Measurements from ENCODE around the gene FOXP2.

FOXP2 gene

GRCh38 chr7:114415064-114415989 lies 712 bp downstream of the FOXP2 start:
- Mint-ChIP-seq H3K27me3 (no peaks in the 10 kb centered on the region), H3K27ac (no peak overlapping the region), H3K4me3 (no peak overlapping the region), H3K9me3 (no peaks in the 10 kb centered on the region), H3K36me3 (ENCODE audit: low read depth) (no peaks in the 10 kb centered on the region), H3K4me1 (ENCODE audit: low read depth) (no peaks in the 10 kb centered on the region)
- no peak for DNase-seq

- Mint-ChIP-seq H3K4me1 (ENCODE audit: low read depth) (no peaks in the 10 kb centered on the region), H3K9me3 (no peaks in the 10 kb centered on the region), H3K4me3 (no peak overlapping the region), H3K27me3 (no peaks in the 10 kb centered on the region), H3K36me3 (ENCODE audit: low read depth) (no peaks in the 10 kb centered on the region), H3K27ac (no peak overlapping the region)
- no peak for DNase-seq
Observed at GRCh38 chr7:114416129-114416990, 1.7 kb downstream of the FOXP2 start.

- Mint-ChIP-seq H3K27me3 (no peaks in the 10 kb centered on the region), H3K9me3 (no peaks in the 10 kb centered on the region), H3K36me3 (ENCODE audit: low read depth) (no peaks in the 10 kb centered on the region), H3K4me3 (no peak overlapping the region), H3K4me1 (ENCODE audit: low read depth) (no peaks in the 10 kb centered on the region), H3K27ac (no peak overlapping the region)
- no peak for DNase-seq
Observed at GRCh38 chr7:114417290-114417689, 2.7 kb downstream of the FOXP2 start.

- Mint-ChIP-seq H3K9me3 (no peaks in the 10 kb centered on the region), H3K4me3 (no peak overlapping the region)
- no peak for DNase-seq
Observed at GRCh38 chr7:114418117-114418516, 3.5 kb downstream of the FOXP2 start.

GRCh38 chr7:114419441-114420272 lies 5.0 kb downstream of the FOXP2 start:
- no peak overlapping the region for H3K4me3 Mint-ChIP-seq
- DNase-seq = no peak

More at GRCh38 chr7:114418117-114418516, 3.5 kb downstream of the FOXP2 start:
- Mint-ChIP-seq H3K4me1 (ENCODE audit: low read depth) (no peaks in the 10 kb centered on the region), H3K36me3 (ENCODE audit: low read depth) (no peaks in the 10 kb centered on the region), H3K27ac (no peak overlapping the region), H3K27me3 (no peaks in the 10 kb centered on the region)

GRCh38 chr7:114422507-114423501 lies 8.2 kb downstream of the FOXP2 start:
- Mint-ChIP-seq H3K4me3 (no peak overlapping the region), H3K27me3 (no peaks in the 10 kb centered on the region), H3K4me1 (ENCODE audit: low read depth) (no peaks in the 10 kb centered on the region), H3K27ac (no peak overlapping the region), H3K36me3 (ENCODE audit: low read depth) (no peaks in the 10 kb centered on the region), H3K9me3 (no peaks in the 10 kb centered on the region)
- DNase-seq = no peak

More at GRCh38 chr7:114419441-114420272, 5.0 kb downstream of the FOXP2 start:
- H3K36me3 Mint-ChIP-seq (ENCODE audit: low read depth) = no peaks in the 10 kb centered on the region
- H3K27me3 Mint-ChIP-seq = no peaks in the 10 kb centered on the region
- H3K27ac Mint-ChIP-seq = no peak overlapping the region
- no peaks in the 10 kb centered on the region for H3K4me1 Mint-ChIP-seq (ENCODE audit: low read depth)
- H3K9me3 Mint-ChIP-seq = no peaks in the 10 kb centered on the region

GRCh38 chr7:114426382-114426781 lies 11.8 kb downstream of the FOXP2 start:
- DNase-seq = no peak
- Mint-ChIP-seq H3K4me1 (ENCODE audit: low read depth) (no peaks in the 10 kb centered on the region), H3K4me3 (no peak overlapping the region), H3K9me3 (no peaks in the 10 kb centered on the region), H3K36me3 (ENCODE audit: low read depth) (no peaks in the 10 kb centered on the region), H3K27ac (no peak overlapping the region), H3K27me3 (no peaks in the 10 kb centered on the region)

GRCh38 chr7:114426824-114427223 lies 12.2 kb downstream of the FOXP2 start:
- DNase-seq = no peak
- no peaks in the 10 kb centered on the region for H3K27me3 Mint-ChIP-seq
- no peak overlapping the region for H3K4me3 Mint-ChIP-seq
- no peaks in the 10 kb centered on the region for H3K9me3 Mint-ChIP-seq
- no peaks in the 10 kb centered on the region for H3K36me3 Mint-ChIP-seq (ENCODE audit: low read depth)
- no peaks in the 10 kb centered on the region for H3K4me1 Mint-ChIP-seq (ENCODE audit: low read depth)
- no peak overlapping the region for H3K27ac Mint-ChIP-seq

- no peaks in the 10 kb centered on the region for H3K4me1 Mint-ChIP-seq (ENCODE audit: low read depth)
- H3K27me3 Mint-ChIP-seq = no peaks in the 10 kb centered on the region
- no peaks in the 10 kb centered on the region for H3K36me3 Mint-ChIP-seq (ENCODE audit: low read depth)
- no peak overlapping the region for H3K27ac Mint-ChIP-seq
- DNase-seq = no peak
- H3K4me3 Mint-ChIP-seq = no peak overlapping the region
- H3K9me3 Mint-ChIP-seq = no peaks in the 10 kb centered on the region
Observed at GRCh38 chr7:114428211-114428610, 13.6 kb downstream of the FOXP2 start.

GRCh38 chr7:114431189-114431588 lies 16.6 kb downstream of the FOXP2 start:
- Mint-ChIP-seq H3K9me3 (no peaks in the 10 kb centered on the region), H3K4me3 (no peak overlapping the region), H3K27me3 (no peaks in the 10 kb centered on the region), H3K4me1 (ENCODE audit: low read depth) (no peaks in the 10 kb centered on the region), H3K27ac (no peak overlapping the region), H3K36me3 (ENCODE audit: low read depth) (no peaks in the 10 kb centered on the region)
- DNase-seq = no peak

GRCh38 chr7:114432061-114432460 lies 17.4 kb downstream of the FOXP2 start:
- Mint-ChIP-seq H3K4me1 (ENCODE audit: low read depth) (no peaks in the 10 kb centered on the region), H3K36me3 (ENCODE audit: low read depth) (no peaks in the 10 kb centered on the region), H3K9me3 (no peaks in the 10 kb centered on the region), H3K27ac (no peak overlapping the region), H3K4me3 (no peak overlapping the region), H3K27me3 (no peaks in the 10 kb centered on the region)
- DNase-seq = no peak

- Mint-ChIP-seq H3K27me3 (no peaks in the 10 kb centered on the region), H3K4me1 (ENCODE audit: low read depth) (no peaks in the 10 kb centered on the region), H3K4me3 (no peak overlapping the region), H3K27ac (no peak overlapping the region), H3K36me3 (ENCODE audit: low read depth) (no peaks in the 10 kb centered on the region), H3K9me3 (no peaks in the 10 kb centered on the region)
- DNase-seq = no peak
Observed at GRCh38 chr7:114432703-114433102, 18.1 kb downstream of the FOXP2 start.

GRCh38 chr7:114439581-114439980 lies 25.0 kb downstream of the FOXP2 start:
- DNase-seq = no peak
- Mint-ChIP-seq H3K27ac (no peak overlapping the region), H3K4me3 (no peak overlapping the region), H3K27me3 (no peaks in the 10 kb centered on the region), H3K9me3 (no peaks in the 10 kb centered on the region), H3K4me1 (ENCODE audit: low read depth) (no peaks in the 10 kb centered on the region), H3K36me3 (ENCODE audit: low read depth) (no peaks in the 10 kb centered on the region)
